HCT116 (cell line): ENCODE data around the gene ZBTB17. TPM values are rescaled to one million over a fixed set of nuclear protein-coding genes. Genes with fewer than 3 reads are reported as not detected.

ENCODE experiments used
- ATAC-seq: fragments of 200-7000 bp; cut with Tn5 transposase; 2 replicates; pipeline ENCODE4 v1.9.1; 2020; ENCODE audit warnings: mild to moderate bottlenecking, moderate library complexity
- BruUV-seq: library from RNA; stranded (reverse); fragments of 400-500 nt; replicated peaks from 2 replicates; lab custom pipeline; 2021; lab: Mats Ljungman, UMichigan
- CTCF ChIA-PET: fragments of 300-600 bp; sonication (Branson Sonifier 250); formaldehyde crosslinking; loops from one replicate; lab custom pipeline; 2021; ENCODE audit warnings: antibody characterized with exemption; lab: Charles Lee
- POLR2A ChIA-PET: fragments of 300-600, 350-600 bp; sonication (Branson Sonifier 250); formaldehyde crosslinking; loops from one replicate; lab custom pipeline; 2021; ENCODE audit warnings: antibody characterized with exemption; lab: Charles Lee
- RAD21 ChIA-PET, 2 experiments: fragments of 300-600 bp; sonication (Branson Sonifier 250); formaldehyde crosslinking; loops; one replicate each; lab custom pipeline; 2023; ENCODE audit warnings: low total read pairs in 2 of 2; ENCODE audit not compliant: uncharacterized antibody in 2 of 2, unreplicated experiment in 2 of 2, low non-redundant PET in 1 of 2; lab: Charles Lee
- DNase-seq: peaks from one replicate; pipeline ENCODE4 v3.0.0-alpha.2; 2010; ENCODE audit warnings: low read depth, low spot score
- H2AFZ ChIP-seq: fragments of 200-600 bp; shearing (Covaris generic), sonication (generic); 2 replicates; pipeline ENCODE4 v1.6.1; 2017; ENCODE audit warnings: low read depth, mixed run types, mixed read lengths, antibody characterized with exemption, low read length; ENCODE audit not compliant: poor library complexity, severe bottlenecking
- H3K27ac ChIP-seq: 2 replicates; pipeline ENCODE4 v1.5.1; 2012; ENCODE audit warnings: low read depth, low read length
- H3K27me3 ChIP-seq: fragments of 200-600 bp; sonication (generic); 2 replicates; pipeline ENCODE4 v1.6.1; 2016; ENCODE audit warnings: mixed run types, low read length, mixed read lengths; ENCODE audit not compliant: insufficient read depth
- H3K36me3 ChIP-seq, 2 experiments: fragments of 200-500 bp in 1 of 2; fragments of 200-600 bp in 1 of 2; sonication (Bioruptor generic) in 1 of 2; sonication (generic) in 1 of 2; 2 replicates each; pipeline versions ENCODE4 v1.5.1 to v1.6.1; 2014 to 2016; ENCODE audit warnings: low read length in 2 of 2, inconsistent platforms in 1 of 2, mixed read lengths in 1 of 2, mixed run types in 1 of 2; ENCODE audit not compliant: insufficient read depth in 2 of 2, control insufficient read depth in 1 of 2
- H3K4me1 ChIP-seq, 2 experiments: fragments of 200-600 bp in 1 of 2; sonication (generic) in 1 of 2; 2 replicates each; pipeline versions ENCODE4 v1.5.1 to v1.6.1; 2012 to 2017; ENCODE audit warnings: low read length in 2 of 2, inconsistent platforms in 1 of 2, mild to moderate bottlenecking in 1 of 2, mixed read lengths in 1 of 2, mixed run types in 1 of 2, moderate library complexity in 1 of 2; ENCODE audit not compliant: insufficient read depth in 2 of 2, control insufficient read depth in 1 of 2
- H3K4me2 ChIP-seq: fragments of 200-600 bp; sonication (generic); 2 replicates; pipeline ENCODE4 v1.6.1; 2017; ENCODE audit warnings: mixed run types, low read length, mixed read lengths
- H3K4me3 ChIP-seq, 2 experiments: fragments of 200-600 bp in 1 of 2; sonication (generic) in 1 of 2; replicated peaks in 1 of 2; 2 replicates each; pipeline ENCODE4 v1.5.1; 2011 to 2016; ENCODE audit warnings: low read length in 2 of 2, control low read depth in 1 of 2, low read depth in 1 of 2, mild to moderate bottlenecking in 1 of 2, mixed read lengths in 1 of 2, mixed run types in 1 of 2
- H3K79me2 ChIP-seq: fragments of 200-600 bp; sonication (generic); 2 replicates; pipeline ENCODE4 v1.6.1; 2017; ENCODE audit warnings: mild to moderate bottlenecking, mixed run types, low read length, moderate library complexity, mixed read lengths; ENCODE audit not compliant: insufficient read depth
- H3K9ac ChIP-seq: fragments of 200-600 bp; sonication (generic); 2 replicates; pipeline ENCODE4 v1.6.1; 2016; ENCODE audit warnings: low read length, mixed read lengths
- H3K9me2 ChIP-seq: fragments of 200-600 bp; sonication (generic), shearing (Covaris generic); 2 replicates; pipeline ENCODE4 v1.6.1; 2017; ENCODE audit warnings: mixed run types, mild to moderate bottlenecking, moderate library complexity; ENCODE audit not compliant: insufficient read depth
- H3K9me3 ChIP-seq, 2 experiments: fragments of 200-500 bp in 1 of 2; fragments of 200-600 bp in 1 of 2; sonication (Bioruptor generic) in 1 of 2; sonication (generic) in 1 of 2; 2 replicates each; pipeline ENCODE4 v1.6.1; 2014 to 2017; ENCODE audit warnings: low read length in 2 of 2, mixed read lengths in 2 of 2, inconsistent platforms in 1 of 2, low read depth in 1 of 2, mild to moderate bottlenecking in 1 of 2, mixed run types in 1 of 2, moderate library complexity in 1 of 2; ENCODE audit not compliant: control insufficient read depth in 1 of 2, insufficient read depth in 1 of 2
- H4K20me1 ChIP-seq: fragments of 200-600 bp; sonication (generic), shearing (Covaris generic); 2 replicates; pipeline ENCODE4 v1.6.1; 2017; ENCODE audit warnings: mixed run types, mild to moderate bottlenecking, moderate library complexity; ENCODE audit not compliant: insufficient read depth
- EZH2 ChIP-seq: fragments of 200-600 bp; sonication (generic); IDR thresholded peaks from 2 replicates; pipeline ENCODE4 v1.6.1; 2017; ENCODE audit warnings: antibody characterized with exemption, mixed run types
- EZH2phosphoT487 ChIP-seq: fragments of 200-600 bp; IDR thresholded peaks from 2 replicates; pipeline ENCODE4 v1.6.1; 2018; ENCODE audit warnings: antibody characterized with exemption, borderline replicate concordance
- POLR2AphosphoS5 ChIP-seq: IDR thresholded peaks from 2 replicates; pipeline ENCODE4 v1.6.1; 2011; ENCODE audit warnings: mild to moderate bottlenecking, low read depth, low read length, moderate library complexity
- RAD21 ChIP-seq: IDR thresholded peaks from 2 replicates; pipeline ENCODE4 v1.6.1; 2012; ENCODE audit warnings: low read depth, mild to moderate bottlenecking
- SP1 ChIP-seq: IDR thresholded peaks from 2 replicates; pipeline ENCODE4 v1.6.1; 2012; ENCODE audit warnings: low read depth
- SRF ChIP-seq: IDR thresholded peaks from 2 replicates; pipeline ENCODE4 v1.6.1; 2012; ENCODE audit warnings: low read depth
- TCF7L2 ChIP-seq: IDR thresholded peaks from 2 replicates; pipeline ENCODE4 v1.7.0; 2011; ENCODE audit warnings: borderline replicate concordance, inconsistent platforms; ENCODE audit not compliant: insufficient read depth, insufficient read length; ENCODE audit errors: extremely low read depth
- YY1 ChIP-seq: IDR thresholded peaks from 2 replicates; pipeline ENCODE4 v1.6.1; 2011; ENCODE audit warnings: low read length, low read depth, moderate library complexity, mild to moderate bottlenecking; ENCODE audit not compliant: insufficient replicate concordance; ENCODE audit errors: extremely low read depth
- ZFX ChIP-seq: fragments of 450-650 bp; IDR thresholded peaks from 2 replicates; pipeline ENCODE4 v1.6.1; 2017
- intact Hi-C: fragments of 100-400 bp; cut with micrococcal nuclease; formaldehyde crosslinking; loops from 2 replicates; pipeline ENCODE4 v1.10.0; 2022
- total RNA-seq: library from RNA; stranded (reverse); gene quantifications from one replicate; pipeline ENCODE4 v1.2.1, GENCODE V29; 2021; ENCODE audit not compliant: unreplicated experiment
- TF ChIP-seq, protein P1 (sequence below): IDR thresholded peaks from 2 replicates; pipeline ENCODE4 v1.6.1; 2012
- TF ChIP-seq, protein P2 (sequence below): IDR thresholded peaks from 2 replicates; pipeline ENCODE4 v1.6.1; 2012

Gene ZBTB17
- total RNA-seq, 1 experiment from 2014 or later = 31.6 TPM

DNA sequence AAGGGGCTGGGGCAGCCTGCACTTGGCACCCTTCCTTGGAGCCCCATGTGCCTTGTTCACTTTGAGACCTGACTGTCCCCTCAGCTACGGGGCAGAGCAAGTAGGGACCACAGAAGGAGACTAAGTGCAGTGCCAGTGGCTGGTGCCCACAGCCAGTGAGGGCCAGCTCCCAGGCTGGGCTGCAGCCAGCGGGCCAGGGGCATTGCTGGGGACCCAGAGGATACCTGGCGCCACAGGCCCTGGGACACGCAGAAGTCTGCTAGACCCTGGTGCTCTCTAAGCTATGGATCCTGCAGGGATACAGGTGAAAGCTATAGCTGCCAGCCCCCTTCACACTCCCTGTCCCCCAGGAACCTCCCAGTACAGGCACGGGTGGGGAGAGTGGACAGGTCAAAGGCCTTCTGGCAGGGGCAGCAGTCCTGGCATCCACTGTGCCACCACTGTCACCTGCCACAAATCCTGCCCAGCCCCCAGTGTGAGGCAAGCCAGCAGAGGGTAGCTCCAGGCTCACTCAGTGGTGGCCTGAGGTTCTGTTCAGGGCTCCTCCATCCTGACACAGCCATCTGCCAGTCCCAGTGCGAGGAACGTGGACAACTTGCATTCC lies 47.3 kb upstream of the ZBTB17 start (continued):
- TF ChIP-seq RAD21 = no peak
- no peak for TF ChIP-seq SRF
- no peak for TF ChIP-seq SP1
- no peak for TF ChIP-seq POLR2AphosphoS5
- no peak for TF ChIP-seq EZH2
- no peak for TF ChIP-seq ZFX
- TF ChIP-seq TCF7L2 = no peak
- TF ChIP-seq EZH2phosphoT487 = no peak
- TF ChIP-seq, all 23 proteins: peak for 0

DNA sequence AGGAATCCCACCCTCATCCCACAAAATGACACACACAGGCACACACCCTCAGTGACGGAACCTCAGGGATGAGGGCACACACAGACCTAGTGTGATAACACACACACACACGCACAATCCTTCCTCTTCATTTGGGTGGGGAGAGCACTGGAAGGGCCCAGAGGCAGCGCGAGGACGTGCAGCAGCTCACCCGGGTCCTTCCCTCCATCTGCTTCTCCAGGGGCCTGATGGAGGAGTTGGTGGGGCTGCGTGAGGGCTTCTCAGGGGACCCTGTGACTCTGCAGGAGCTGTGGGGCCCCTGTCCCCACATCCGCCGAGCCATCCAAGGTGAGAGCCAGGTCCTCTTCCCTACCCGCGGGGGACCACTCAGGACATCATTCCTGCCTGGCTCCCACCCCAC lies 46.5 kb upstream of the ZBTB17 start:
- TF ChIP-seq, protein P1, sequence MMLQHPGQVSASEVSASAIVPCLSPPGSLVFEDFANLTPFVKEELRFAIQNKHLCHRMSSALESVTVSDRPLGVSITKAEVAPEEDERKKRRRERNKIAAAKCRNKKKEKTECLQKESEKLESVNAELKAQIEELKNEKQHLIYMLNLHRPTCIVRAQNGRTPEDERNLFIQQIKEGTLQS = no peak
- TF ChIP-seq YY1 (no peak), EZH2phosphoT487 (no peak)
- TF ChIP-seq, protein P2, sequence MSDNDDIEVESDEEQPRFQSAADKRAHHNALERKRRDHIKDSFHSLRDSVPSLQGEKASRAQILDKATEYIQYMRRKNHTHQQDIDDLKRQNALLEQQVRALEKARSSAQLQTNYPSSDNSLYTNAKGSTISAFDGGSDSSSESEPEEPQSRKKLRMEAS = no peak
- DNase-seq = no peak
- Histone ChIP-seq H3K9ac (no peak overlapping the region), H3K27ac (no peak overlapping the region), H2AFZ (no peak overlapping the region), H3K4me1 (peaks cover 0 to 17% of the 10 kb centered on the region in 2 experiments; a peak in 3 of 4 replicates), H3K36me3 (no peaks in the 10 kb centered on the region), H3K9me3 (no peaks in the 10 kb centered on the region), H3K4me3 (no peak overlapping the region), H3K79me2 (no peaks in the 10 kb centered on the region), H3K4me2 (no peak overlapping the region), H3K9me2 (no peaks in the 10 kb centered on the region), H3K27me3 (no peaks in the 10 kb centered on the region), H4K20me1 (no peaks in the 10 kb centered on the region)
- no peak for ATAC-seq
- intact Hi-C loops = no loop called here
- ChIA-PET POLR2A (no interaction called here), RAD21 (no interaction called here), CTCF (no interaction called here)
- BruUV-seq = no TSS peak
